ENCODE data around the gene CAVIN3.

CAVIN3 gene, protein sequence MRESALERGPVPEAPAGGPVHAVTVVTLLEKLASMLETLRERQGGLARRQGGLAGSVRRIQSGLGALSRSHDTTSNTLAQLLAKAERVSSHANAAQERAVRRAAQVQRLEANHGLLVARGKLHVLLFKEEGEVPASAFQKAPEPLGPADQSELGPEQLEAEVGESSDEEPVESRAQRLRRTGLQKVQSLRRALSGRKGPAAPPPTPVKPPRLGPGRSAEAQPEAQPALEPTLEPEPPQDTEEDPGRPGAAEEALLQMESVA

DNA sequence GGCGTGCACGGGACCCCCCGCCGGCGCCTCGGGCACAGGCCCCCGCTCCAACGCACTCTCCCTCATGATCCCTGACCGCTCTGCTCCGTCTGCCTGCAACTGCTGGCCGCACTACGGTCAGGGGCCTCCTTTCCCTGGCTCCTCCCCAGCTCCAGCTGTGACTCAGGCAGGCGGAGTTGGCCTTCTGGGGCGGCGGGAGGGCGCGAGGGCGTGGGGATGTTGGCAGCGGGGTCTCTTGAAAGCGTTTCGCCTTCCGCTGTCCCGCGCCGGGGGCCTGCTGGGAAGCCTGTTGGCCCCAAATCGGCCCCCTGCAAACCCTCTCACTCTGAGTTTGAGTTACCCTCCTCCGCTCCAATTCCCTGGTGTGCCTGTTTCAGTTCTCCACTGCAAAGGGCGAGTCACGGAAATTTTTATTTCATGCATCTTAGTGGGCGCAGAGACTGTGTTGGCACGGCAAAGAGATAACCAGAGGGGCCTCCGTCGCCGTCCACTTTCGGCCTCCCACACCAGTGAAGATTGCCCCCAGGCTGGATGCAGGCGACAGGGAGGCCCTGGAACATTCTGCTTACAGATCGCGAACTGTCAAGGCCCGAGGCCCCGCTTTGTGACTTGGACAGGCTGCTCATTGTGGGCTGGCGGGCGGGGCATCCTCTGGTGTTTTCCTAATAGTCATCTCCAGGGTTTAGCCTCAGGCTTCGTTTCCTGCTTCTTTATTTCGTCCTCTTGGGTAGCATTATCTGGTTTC is at the start of gene CAVIN3:
Gene CAVIN3 (minus strand): TSS at position 91 of the 745 bp plus-strand sequence. CDS start 25 bp downstream, at position 66.
- DNase-seq = no peak

DNA sequence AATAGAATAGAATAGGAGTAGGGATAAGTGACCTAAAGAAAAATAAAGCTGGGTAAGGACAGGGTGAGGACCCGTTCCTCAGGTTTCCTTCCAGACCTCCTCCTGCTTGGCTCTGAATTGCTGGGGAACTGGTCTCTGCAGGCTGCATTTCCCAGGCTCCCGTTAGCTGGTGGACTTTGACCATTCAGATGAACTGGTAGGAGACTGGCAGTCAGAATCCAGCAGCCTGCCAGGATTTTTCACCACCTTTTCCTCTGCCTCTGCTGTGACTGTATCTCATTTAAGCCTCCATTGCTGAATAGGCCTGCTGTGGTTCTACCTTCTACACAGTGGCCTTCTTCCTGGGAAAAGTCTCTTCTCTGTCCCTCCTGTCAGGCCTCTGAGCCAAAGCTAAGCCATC is 45.4 kb upstream of the CAVIN3 start:
- no peak for DNase-seq

DNA sequence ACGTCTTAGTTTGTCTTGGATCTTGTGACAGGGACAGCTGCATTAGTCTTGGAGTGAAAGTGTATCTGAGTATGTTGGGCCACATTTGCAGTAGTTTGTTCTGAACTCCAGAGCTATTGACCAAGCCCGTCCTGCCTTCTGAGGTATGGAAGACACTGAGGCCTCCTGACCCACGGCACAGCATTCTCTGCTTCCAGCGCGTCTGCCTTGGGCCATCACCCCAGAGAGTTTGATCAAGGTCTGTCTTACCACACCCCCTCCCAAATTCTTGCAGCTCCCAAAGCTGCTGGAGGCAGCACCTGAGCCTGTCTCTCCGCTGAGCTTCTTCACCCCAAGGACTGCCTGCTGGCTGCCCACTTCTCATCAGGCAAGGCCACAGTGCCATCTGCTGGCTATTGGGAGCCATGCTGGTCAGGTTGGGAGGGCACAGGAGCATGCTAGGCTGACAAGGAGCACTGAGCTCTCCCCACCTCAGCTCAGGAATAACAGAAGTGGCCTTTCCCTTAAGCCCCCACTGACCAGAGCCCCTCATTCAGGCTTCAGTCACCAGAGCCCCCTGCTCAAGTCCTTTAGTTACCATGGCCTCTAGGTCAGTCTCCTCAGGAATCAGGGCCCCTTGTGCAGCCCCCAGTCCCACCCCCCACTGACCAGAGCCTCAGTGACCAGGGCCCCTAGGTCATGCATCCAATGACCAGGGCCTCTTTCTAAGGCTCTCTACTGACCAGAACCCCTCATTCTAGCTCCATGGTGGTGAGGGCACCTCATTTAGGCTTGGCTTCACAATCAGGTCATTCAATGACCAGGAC is 42.8 kb upstream of the CAVIN3 start:
- DNase-seq = peak; percentile 68 to 74

DNA sequence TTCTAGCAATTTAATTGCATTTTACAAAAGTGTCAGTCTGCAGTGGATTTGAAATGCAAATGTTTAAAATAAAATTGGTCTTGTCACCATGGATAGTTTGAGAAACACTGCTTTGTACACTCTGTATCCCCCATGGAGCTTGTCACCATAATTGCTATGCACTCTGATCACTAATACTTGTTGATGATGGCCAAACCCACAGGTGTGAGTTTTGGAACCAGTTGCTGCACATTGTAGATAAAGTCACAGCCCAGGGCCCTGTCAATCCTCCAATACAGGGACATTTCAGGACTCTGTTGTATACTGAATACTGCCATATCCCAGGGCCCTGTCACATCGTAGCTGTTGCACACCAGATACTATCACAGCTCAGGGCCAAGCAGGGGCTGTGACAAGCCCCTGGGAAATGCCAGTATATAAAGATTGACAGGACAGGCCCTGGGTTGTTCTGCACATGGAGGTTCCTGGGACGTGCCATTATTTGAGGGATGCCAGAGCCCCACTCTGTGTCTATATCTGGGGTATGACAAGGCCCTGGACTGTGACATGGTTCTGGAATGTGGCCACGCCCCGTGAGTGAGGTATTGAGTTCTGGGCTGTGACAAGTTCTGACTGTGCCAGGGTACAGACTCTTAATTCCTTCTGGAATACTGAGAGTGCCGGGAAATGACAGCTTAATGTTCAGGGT is 42.0 kb upstream of the CAVIN3 start:
- no peak for DNase-seq

DNA sequence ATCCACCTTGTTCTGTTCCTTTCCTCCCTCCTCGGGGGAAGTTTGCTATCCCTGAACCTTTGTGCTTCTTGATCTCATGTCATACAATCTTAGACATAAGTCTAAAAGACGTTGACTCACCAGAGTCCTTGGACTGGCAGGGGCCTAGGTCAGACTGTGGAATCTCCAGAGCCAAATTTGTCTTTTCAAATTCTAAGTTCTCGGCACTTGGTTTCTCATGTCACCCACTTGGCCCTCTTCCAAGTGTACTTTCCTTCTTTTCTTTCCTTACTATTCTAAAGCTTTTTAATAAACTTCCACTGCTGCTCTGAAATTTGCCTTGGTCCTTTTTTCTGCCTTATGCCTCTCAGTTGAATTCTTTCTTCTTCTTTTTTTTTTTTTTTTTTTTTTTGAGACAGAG is 39.9 kb upstream of the CAVIN3 start:
- no peak for DNase-seq

DNA sequence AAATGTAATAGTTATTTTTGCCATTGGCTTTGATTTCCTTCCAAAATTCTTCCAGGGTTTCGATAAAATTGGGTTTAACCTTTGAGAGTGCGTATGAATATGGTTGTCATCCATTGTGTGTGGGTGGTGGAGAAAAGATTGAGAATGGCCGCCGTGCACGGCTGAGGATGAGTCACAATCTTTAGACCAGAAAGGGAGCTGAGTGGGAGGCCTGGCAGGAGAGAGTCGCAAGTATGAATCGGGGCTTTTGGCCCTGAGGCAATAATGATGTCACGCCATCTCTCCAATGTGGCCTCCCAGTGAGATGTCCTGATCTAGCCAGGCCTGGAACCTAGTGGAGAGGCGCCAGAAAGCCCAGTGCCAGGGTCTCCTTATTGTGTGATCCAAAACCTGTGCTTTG is 36.9 kb upstream of the CAVIN3 start:
- DNase-seq = no peak

DNA sequence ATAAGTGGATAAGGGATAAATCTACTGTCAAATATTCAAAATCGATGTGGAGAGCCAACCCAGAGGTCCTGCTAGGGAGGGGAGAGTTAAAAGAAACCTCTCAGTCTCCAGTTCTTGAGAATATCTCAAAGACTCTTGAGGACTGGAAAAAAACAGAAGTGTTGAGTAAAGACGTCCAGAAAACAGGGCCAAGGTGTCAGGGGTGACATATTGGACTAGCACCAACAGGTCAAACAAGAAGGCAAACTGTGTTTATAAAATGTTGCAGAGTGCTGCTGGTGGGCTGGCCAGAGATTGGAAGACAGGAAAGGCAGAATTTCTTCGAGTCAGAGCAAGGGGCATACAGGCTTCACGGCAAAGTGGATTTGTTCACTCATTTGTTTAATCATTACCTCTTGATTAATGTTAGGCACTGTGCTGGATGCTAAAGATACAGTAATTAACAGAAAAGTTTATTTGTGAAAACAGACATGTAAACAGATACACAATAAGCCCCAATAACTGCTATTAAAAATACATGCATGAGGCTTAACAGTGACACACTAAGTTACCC is 36.3 kb upstream of the CAVIN3 start:
- no peak for DNase-seq

DNA sequence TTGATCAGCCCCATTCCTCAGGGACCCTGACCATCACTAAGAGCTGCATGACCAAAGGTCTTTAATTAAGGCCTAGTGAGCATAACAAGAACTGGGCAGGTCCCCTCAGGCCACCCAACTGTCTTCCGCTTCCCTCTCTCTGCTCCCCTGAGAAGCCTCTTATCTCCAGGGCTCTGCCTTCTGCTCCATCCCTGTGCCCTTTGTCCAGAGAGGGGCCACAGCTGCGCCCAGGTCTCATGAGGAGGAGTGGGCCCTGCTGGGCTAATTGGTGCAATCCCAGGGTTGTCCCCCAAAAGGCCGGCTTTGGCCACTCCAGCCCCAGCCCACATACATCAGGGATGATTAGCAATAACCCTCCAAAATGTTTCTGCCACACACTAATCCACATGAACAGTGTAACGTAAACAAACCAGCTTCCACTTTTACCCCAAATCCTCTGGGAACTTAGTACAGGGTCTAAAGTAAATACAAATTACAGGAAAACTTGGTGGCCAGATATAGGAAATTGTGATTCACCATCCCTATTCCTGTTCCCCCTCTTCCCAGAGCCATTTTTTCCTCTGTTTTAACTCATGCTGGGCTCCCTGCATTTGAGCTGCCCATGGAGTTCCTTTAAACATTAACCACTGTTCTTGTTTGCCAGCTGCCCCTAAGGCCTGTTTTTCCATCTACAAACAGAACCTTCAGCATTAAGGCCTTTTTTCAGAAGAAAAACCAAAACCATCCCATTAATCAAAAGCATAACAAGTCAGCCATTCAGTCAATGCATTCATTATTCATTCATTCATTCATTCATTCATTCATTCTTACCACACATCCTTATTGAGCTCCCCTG is 34.6 kb upstream of the CAVIN3 start:
- DNase-seq = no peak

DNA sequence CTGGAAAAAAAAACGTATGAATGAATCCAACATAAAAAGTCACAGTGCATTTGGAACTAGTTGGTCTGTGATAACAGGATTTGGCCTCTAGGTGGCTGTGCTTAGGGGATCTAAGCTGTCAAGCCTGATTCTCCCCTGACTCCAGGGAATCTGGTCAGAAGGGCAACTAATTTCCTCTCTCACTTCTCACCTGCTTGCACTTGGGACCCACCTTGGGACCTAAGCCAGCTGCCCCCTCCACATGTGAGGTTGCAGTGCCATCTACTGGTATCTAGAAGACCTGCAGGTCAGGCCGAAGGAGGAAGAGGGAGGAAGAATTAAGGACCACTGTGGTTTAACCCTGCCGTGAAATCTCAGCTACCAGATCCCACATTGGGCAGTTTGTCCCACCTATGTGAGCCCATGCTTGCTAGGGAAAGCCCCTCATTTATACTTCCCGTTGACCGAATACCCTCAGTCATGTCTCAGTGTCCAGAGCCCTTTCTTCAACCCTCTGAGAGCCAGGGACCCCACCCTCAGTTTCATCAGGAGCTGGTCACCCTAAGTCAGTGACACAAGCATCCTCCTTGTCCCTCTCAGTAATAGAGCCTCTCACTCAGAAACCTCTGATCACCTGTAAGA is 33.2 kb upstream of the CAVIN3 start:
- DNase-seq = peak; percentile 70 to 90

DNA sequence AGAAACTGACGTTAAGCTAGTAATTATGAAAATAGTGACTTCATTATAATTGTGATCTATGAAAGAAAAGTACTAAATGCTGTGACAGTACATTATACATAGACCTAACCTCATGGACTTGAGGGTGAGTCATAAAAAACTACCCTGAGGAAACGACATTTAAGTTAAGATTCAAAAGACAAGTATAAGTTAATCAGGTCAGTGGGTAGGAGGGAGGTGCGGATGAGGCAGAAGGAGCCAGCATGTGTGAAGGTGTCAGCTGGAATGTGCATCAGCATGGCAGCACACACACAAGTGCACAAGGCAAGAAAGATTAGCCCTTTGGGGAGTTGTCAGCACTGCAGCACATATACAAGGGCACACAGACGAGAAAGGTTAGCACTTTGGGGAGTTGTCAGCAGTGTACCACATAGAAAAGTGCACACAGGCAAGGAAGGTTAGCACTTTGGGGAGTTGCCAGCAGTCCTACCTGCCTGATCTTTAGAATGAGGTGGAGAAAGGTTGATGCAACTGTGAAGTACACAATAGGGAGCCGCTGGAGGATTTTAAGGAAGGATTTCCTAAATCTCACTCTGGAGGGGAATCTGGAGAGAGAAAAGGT is 31.6 kb upstream of the CAVIN3 start:
- no peak for DNase-seq

DNA sequence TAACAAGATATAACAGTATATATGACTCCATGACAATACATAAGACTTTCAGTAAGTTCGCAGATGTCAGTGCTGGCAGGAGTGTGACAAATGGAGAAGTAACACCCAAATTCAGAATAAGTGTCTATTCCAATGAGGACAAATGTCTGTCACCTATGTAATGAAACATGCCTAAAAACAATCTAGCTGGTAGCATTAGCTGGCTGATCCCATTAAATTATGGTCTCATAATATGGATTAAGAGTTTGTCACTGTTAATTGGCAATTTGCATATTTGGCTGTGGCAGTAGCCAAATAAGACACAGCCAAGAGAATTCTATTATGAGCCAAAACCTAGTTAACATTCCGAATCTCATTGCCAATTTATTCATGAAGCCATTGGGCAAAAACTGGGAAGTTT is 30.2 kb upstream of the CAVIN3 start:
- DNase-seq = no peak

DNA sequence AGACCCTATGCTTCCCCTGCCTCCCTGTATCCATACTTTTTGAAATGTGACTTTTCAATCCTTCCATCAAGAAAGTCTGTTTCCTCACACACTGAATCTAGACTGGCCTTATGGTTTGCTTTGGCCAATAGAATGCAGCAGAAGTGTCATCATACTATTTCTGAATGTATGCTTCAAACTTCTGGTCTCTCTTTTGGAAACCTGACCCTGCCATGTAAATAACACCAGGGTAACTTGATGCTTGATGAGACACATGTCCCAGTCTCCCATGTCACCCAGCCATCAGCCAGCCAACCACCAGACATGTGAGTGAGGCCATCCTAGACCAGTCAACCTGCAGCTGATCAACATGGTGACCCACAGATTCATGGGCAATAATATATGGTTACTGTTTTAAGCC is 29.7 kb upstream of the CAVIN3 start:
- DNase-seq = no peak

DNA sequence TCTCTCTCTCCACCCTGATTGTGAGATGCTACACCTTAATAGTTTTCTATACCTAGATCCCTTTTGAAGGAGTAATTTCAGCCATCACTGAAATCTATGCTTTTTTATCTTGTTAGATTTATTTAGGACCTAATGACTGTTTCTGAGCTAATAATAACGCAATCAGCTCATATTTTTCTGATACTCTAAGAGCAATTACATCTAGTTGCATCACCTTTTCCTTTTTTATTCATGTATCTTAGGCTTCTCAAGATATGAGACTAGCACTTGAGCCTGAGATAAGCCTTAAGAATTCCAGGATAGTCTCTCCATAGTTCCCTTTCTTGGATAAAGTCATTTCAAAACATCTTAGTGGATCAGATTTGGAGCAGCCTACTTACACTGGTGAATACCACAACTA is 25.1 kb upstream of the CAVIN3 start:
- no peak for DNase-seq

DNA sequence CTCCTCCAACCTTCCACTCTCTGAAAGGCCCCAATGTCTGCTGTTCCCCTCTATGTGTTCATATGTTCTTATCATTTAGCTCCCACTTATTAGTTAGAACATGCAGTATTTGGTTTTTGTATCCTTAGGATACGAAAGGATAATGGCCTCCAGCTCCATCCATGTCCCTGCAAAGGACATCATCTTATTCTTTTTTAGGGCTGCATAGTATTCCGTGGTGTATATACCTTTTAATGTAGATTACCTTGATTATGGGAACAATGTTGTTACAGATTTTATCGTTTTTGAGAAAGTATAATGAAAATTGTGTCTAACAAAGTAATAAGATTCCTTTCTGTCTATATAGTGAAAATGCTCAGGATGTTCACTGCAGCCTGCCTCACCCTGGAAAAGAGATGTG is 16.0 kb upstream of the CAVIN3 start:
- DNase-seq = no peak

DNA sequence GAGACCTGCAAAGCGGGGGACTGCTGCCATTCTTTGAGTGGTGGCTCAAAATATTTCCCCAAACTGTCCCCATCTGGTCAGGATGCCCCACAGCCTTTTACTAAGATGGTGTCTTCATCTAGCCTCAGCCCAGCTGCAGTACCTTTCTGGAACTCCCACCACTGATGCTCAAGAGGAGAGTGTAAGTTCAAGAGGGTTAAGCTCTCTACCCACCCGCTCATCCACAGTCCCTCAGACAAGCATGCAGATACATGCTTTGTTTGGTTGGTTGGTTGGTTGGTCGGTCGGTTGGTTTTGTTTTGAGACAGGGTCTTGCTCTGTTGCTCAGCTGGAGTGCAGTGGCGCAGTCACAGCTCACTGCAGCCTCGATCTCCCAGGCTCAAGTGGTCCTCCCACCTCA is 14.5 kb upstream of the CAVIN3 start:
- DNase-seq = no peak

DNA sequence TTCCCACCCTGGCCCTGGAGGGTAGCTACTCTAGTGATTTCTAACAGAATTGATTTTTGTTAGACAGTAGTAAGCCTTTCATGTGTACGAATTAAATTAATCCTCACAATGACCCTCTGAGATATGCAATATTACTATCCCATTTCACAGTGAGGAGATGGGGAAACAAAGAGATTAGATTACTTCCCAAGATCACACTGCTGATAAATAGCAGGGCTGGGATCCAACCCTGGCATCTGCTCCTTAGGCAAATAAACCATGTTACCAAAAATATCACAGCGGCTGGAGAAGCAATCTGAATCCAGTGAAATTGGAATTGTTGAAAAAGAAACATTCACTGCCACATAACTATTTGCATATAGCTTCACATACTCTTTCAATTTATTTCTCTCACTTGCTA is 12.8 kb upstream of the CAVIN3 start:
- peak; percentile 52 to 80 for DNase-seq

DNA sequence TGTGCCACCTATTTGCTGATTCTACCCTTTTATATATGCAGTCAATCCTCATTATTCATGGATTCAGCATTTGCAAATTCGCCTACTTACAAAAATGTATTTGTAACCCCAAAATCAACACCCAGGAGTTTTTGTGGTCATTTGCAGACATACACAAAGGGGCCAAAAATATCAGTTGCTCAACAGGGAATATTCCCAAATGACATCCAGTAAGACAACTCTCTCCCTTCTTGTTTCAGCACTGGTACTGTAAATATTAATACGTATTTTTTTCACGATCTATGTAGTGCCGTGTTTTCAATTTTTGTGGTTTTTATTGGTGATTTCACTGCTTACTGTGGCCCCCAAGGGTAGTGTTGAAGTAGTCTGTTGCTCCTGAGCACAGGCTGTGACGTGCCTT is 11.8 kb upstream of the CAVIN3 start:
- DNase-seq = no peak

DNA sequence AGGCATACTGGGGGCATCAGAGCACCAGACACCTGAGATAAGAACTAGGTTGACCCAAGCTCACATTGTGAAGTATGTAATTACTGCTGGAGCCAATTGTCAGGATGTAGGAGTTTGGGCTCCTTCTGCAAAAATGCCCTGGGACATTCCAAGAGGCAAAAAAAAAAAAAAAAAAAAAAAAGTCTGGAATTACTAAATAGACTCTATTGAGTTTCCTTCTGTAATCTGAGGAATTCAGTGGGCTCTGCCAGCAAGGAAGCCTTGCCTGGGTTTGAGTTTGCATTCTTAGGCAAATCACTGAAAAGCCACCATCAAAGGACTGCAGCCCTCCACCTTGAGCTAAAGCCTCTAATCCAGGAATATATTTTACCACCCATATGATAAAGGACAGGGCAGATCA is 8.0 kb upstream of the CAVIN3 start:
- no peak for DNase-seq

DNA sequence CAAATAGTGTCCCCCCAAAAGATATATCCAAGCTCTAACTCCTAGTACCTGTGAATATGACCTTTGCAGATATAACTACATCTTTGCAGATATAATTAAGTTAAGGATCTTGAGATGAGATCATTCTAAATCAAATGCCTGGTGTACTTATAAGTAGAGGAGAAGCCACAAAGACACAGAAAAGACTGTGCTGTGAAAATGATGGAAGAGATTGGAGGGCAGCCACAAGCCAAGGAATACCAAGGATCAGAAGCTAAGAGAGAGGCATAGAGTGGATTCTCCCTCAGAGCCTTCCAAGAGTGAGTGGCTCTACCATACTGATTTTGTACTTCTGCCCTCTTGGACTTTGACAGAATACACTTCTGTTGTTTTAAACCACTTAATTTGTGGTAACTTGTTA is 7.5 kb upstream of the CAVIN3 start:
- no peak for DNase-seq

DNA sequence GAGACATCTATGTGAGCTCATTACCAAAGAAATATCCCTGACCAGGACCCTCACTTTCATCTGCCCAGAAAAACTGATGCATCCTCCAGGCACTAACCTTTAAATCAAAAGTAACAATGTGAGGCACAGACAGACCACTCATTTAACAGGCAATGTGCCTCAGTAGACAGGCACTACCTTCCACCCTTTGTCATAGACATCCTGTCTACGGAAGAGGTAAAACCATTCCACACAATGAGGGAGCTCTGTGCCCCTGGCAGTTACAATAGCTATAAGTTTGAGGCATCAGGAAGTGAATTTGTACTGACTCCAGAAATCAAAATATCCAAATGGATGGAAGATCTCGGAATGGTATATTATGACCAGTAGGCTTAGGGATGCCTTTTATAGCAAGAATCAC is 6.7 kb upstream of the CAVIN3 start:
- no peak for DNase-seq

DNA sequence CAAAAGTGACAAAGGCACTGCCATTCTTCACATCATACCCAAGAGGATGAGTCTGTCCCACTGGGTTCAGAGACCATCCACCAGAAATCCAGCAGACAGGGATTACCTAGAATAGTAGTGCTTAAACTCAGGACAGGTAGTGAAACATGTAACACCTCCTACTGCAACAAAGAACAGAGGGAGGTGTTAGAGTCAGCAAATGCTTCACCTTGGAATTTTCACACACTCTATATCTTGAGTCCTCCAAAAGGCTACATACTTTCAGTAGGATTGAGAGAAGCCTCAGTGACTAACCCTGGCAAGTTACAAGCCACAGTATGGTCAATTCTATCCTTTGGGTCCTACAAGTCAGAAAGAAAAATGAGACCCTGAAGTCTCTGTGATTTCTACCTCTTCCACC is 6.0 kb upstream of the CAVIN3 start:
- no peak for DNase-seq
